GM12878 (cell line): ENCODE data around the gene CCDC24. TPM values are rescaled to one million over a fixed set of nuclear protein-coding genes. Genes with fewer than 3 reads are reported as not detected.

Experiments used
- ATAC-seq: fragments of 200-7000 bp; cut with Tn5 transposase; 3 replicates; pipeline ENCODE4 v1.9.1; 2020; ENCODE audit warnings: mild to moderate bottlenecking, moderate library complexity
- BruUV-seq: library from RNA; stranded (reverse); fragments of 400-500 nt; replicated peaks from 2 replicates; lab custom pipeline; 2021; lab: Mats Ljungman, UMichigan
- CTCF ChIA-PET: fragments of 300-600 bp; sonication (Branson Sonifier 250); formaldehyde crosslinking; extraction: SDS; loops from one replicate; lab custom pipeline; 2021; ENCODE audit warnings: inconsistent platforms; lab: Yijun Ruan, JAX
- POLR2A ChIA-PET: fragments of 350-600 bp; formaldehyde crosslinking; extraction: SDS; loops from one replicate; lab custom pipeline; 2021; ENCODE audit warnings: inconsistent platforms; lab: Charles Lee
- RAD21 ChIA-PET: fragments of 300-600 bp; sonication (Branson Sonifier 250); formaldehyde crosslinking; loops from one replicate; lab custom pipeline; 2023; ENCODE audit warnings: antibody characterized with exemption; ENCODE audit not compliant: unreplicated experiment; lab: Charles Lee
- SMC1A ChIA-PET: fragments of 300-600 bp; sonication (Branson Sonifier 250); formaldehyde crosslinking; loops from one replicate; lab custom pipeline; 2023; ENCODE audit not compliant: unreplicated experiment, uncharacterized antibody; lab: Charles Lee
- DNase-seq: peaks from one replicate; pipeline ENCODE4 v3.0.0-alpha.2; 2011; ENCODE audit warnings: low read depth, low spot score
- FAIRE-seq: peaks from 3 replicates; lab custom pipeline; 2011; peaks lifted over from hg19 to GRCh38; lab: Jason Lieb, UNC
- H2AFZ ChIP-seq: 2 replicates; pipeline ENCODE4 v1.6.0; 2011; ENCODE audit warnings: low read depth, low read length, control low read depth; ENCODE audit not compliant: control insufficient read depth
- H3K27ac ChIP-seq: 2 replicates; pipeline ENCODE4 v1.5.1; 2011; ENCODE audit warnings: control low read depth; ENCODE audit not compliant: control insufficient read depth, insufficient read depth
- H3K27me3 ChIP-seq, 2 experiments: replicated peaks in 1 of 2; 2 replicates each; pipeline versions ENCODE4 v1.6.0 to v1.6.1; 2011; ENCODE audit warnings: low read length in 1 of 2; ENCODE audit not compliant: control insufficient read depth in 2 of 2, insufficient read depth in 2 of 2
- H3K36me3 ChIP-seq, 2 experiments: 2 replicates each; pipeline ENCODE4 v1.5.1; 2011; ENCODE audit warnings: low read length in 1 of 2; ENCODE audit not compliant: control insufficient read depth in 2 of 2, insufficient read depth in 2 of 2
- H3K4me1 ChIP-seq: 2 replicates; pipeline ENCODE4 v1.6.1; 2011; ENCODE audit warnings: mild to moderate bottlenecking, low read length, moderate library complexity, mixed read lengths; ENCODE audit not compliant: control insufficient read depth, insufficient read depth
- H3K4me2 ChIP-seq: 2 replicates; pipeline ENCODE4 v1.6.0; 2011; ENCODE audit warnings: control low read depth; ENCODE audit not compliant: control insufficient read depth, insufficient read depth
- H3K4me3 ChIP-seq: fragments of 200-600 bp; sonication (generic); 2 replicates; pipeline ENCODE4 v1.5.1; 2016
- H3K79me2 ChIP-seq: 2 replicates; pipeline ENCODE4 v1.6.0; 2011; ENCODE audit warnings: low read length; ENCODE audit not compliant: control insufficient read depth, insufficient read depth
- H3K9ac ChIP-seq: 2 replicates; pipeline ENCODE4 v1.8.0; 2011; ENCODE audit warnings: low read length, control low read depth, mixed read lengths; ENCODE audit not compliant: control insufficient read depth, insufficient read depth
- H3K9me3 ChIP-seq: replicated peaks from 3 replicates; pipeline ENCODE4 v1.5.1; 2011; ENCODE audit warnings: mild to moderate bottlenecking, low read length; ENCODE audit not compliant: control insufficient read depth, insufficient read depth
- H4K20me1 ChIP-seq: 2 replicates; pipeline ENCODE4 v1.6.0; 2011; ENCODE audit not compliant: control insufficient read depth, insufficient read depth
- CBFB ChIP-seq: IDR thresholded peaks from 2 replicates; pipeline ENCODE4 v1.6.1; 2016; ENCODE audit warnings: antibody characterized with exemption, low read depth
- CTCF ChIP-seq, 3 experiments: IDR thresholded peaks in 2 of 3; conservative IDR thresholded peaks in 1 of 3; 2 replicates each; pipeline ENCODE4 v1.5.1; 2011; ENCODE audit warnings: low read depth in 3 of 3, low read length in 3 of 3, mild to moderate bottlenecking in 3 of 3, control low read depth in 2 of 3, moderate library complexity in 2 of 3, inconsistent platforms in 1 of 3, mixed read lengths in 1 of 3; ENCODE audit not compliant: control insufficient read depth in 2 of 3, insufficient read depth in 1 of 3; ENCODE audit errors: extremely low read depth in 1 of 3
- FOXM1 ChIP-seq: IDR thresholded peaks from 2 replicates; pipeline ENCODE4 v1.6.1; 2012; ENCODE audit warnings: low read depth, mild to moderate bottlenecking, inconsistent platforms, low read length, moderate library complexity
- RFX5 ChIP-seq: IDR thresholded peaks from 2 replicates; pipeline ENCODE4 v1.6.1; 2011; ENCODE audit warnings: low read depth, low read length, improper control_type of control experiment
- SMAD1 ChIP-seq: fragments of 450-650 bp; IDR thresholded peaks from 2 replicates; pipeline ENCODE4 v1.6.1; 2018; ENCODE audit warnings: mild to moderate bottlenecking, low read depth; ENCODE audit not compliant: partially characterized antibody
- WGBS: methylation state at CpG from one replicate; pipeline ENCODE4 v1.1.6; 2016; ENCODE audit warnings: low lambda C conversion rate; ENCODE audit not compliant: insufficient replicate concordance, insufficient coverage; ENCODE audit errors: missing lambda C conversion rate; 5-methylcytosine and 5-hydroxymethylcytosine counted together
- in situ Hi-C: fragments of 300-500 bp; cut with MboI; formaldehyde crosslinking; loops from 9 replicates; pipeline ENCODE4 v1.14.3; 2018; ENCODE audit warnings: mixed read lengths
- intact Hi-C: fragments of 100-400 bp; cut with micrococcal nuclease; formaldehyde crosslinking; loops from one replicate; pipeline ENCODE4 v1.14.2; 2022; ENCODE audit not compliant: unreplicated experiment
- polyA plus RNA-seq, 11 experiments: library from polyadenylated mRNA; depleted of rRNA in 4 of 11; unstranded in 6 of 11; stranded (reverse) in 5 of 11; fragments of >200 nt; fragmentation: Nextera tagmentation in 4 of 11; fragmentation: Illumina TruSeq in 1 of 11; extraction: Ambion mirVana in 4 of 11; extraction: Trizol in 1 of 11; gene quantifications; 1 replicate in 1 of 11; 2 replicates in 10 of 11; pipeline versions ENCODE4 v1.2.1 to v1.2.3, GENCODE V29; 2011 to 2016; ENCODE audit warnings: inconsistent platforms in 2 of 11, missing spikeins in 2 of 11, low read depth in 1 of 11
- total RNA-seq, 4 experiments: library from RNA; depleted of rRNA in 3 of 4; stranded (reverse); fragments of >200 nt in 3 of 4; fragmentation: Illumina TruSeq in 1 of 4; extraction: Trizol in 1 of 4; gene quantifications; 2 replicates each; pipeline versions ENCODE4 v1.2.1 to v1.2.3, GENCODE V29; 2013 to 2021

The CCDC24 gene
- total and polyA plus RNA-seq, 10 of the 15 experiments (the other 5 are each of a cell fraction or from before 2014, with no cell fraction given), result 0.18 to 3.1 (median 1.6) TPM; not detected in 1

- H3K9me3 ChIP-seq, result no peaks in the 10 kb centered on the region
- ChIA-PET POLR2A (interaction anchor here (0.5 kb wide), 1 partner anchor 662 kb away, joined by 5 read pairs; no protein-coding TSS in a partner anchor), CTCF (interaction anchor here (0.8 to 1.6 kb wide), 3 partner anchors 12 to 20 kb away, joined by 3 to 7 read pairs (median 4); no protein-coding TSS in a partner anchor), RAD21 (no interaction called here), SMC1A (no interaction called here)
- H4K20me1 ChIP-seq, result no peaks in the 10 kb centered on the region
- no peak for FAIRE-seq
- no peak overlapping the region for H3K4me2 ChIP-seq
- no peaks in the 10 kb centered on the region for H3K79me2 ChIP-seq
- H3K27me3 ChIP-seq, result no peaks in the 10 kb centered on the region
- TF ChIP-seq RFX5 (no peak), SMAD1 (no peak), CBFB (no peak), FOXM1 (no peak), CTCF (IDR thresholded peaks at IDR 0.05 in 2 of 3, conservative IDR thresholded peaks at IDR 0.05 in 1 of 3; ENCODE audit: control insufficient read depth in 2 of 3, extremely low read depth in 1 of 3, insufficient read depth in 1 of 3, low read depth in 3 of 3, low read length in 3 of 3) (no peak)
- no peaks in the 10 kb centered on the region for H3K36me3 ChIP-seq
- no peak overlapping the region for H3K9ac ChIP-seq
- 38% methylated on average over 12 of the region's 13 CpGs for WGBS
- in situ Hi-C loops (no loop called here), intact Hi-C loops (no loop called here)
- H3K4me3 ChIP-seq, result no peak overlapping the region
- H3K4me1 ChIP-seq, result peaks cover 10% of the 10 kb centered on the region
- no peak overlapping the region for H3K27ac ChIP-seq
- no peak for ATAC-seq
- BruUV-seq, result no TSS peak
- no peak for DNase-seq
- no peak overlapping the region for H2AFZ ChIP-seq
Measured at GRCh38 chr1:44024903-44025525, 33.6 kb downstream of the CCDC24 start.
